NCI-H226 (cell line): ENCODE results near the gene VAMP4.
A peak's percentile ranks its signal among the peaks of the same experiment; 100 is the strongest.

ENCODE experiments used
- DNase-seq: peaks from one replicate; pipeline ENCODE4 v3.0.0-alpha.2; 2015

Gene VAMP4

GRCh38 chr1:171741872-171742576 is at the start of gene VAMP4:
Gene VAMP4 (minus strand): TSS chr1:171742065. CDS start chr1:171738414, 3,651 bp downstream.
- peak; percentile 76 for DNase-seq

GRCh38 chr1:171790318-171790717 is 48.5 kb upstream of the VAMP4 start:
- no peak for DNase-seq

GRCh38 chr1:171788696-171789095 is 46.8 kb upstream of the VAMP4 start:
- DNase-seq = peak; percentile 84

GRCh38 chr1:171787686-171788480 is 46.0 kb upstream of the VAMP4 start:
- DNase-seq = no peak

- no peak for DNase-seq
Observed at GRCh38 chr1:171786534-171786933, 44.7 kb upstream of the VAMP4 start.

GRCh38 chr1:171785766-171786165 is 43.9 kb upstream of the VAMP4 start:
- no peak for DNase-seq

- DNase-seq = no peak
Observed at GRCh38 chr1:171784784-171785183, 42.9 kb upstream of the VAMP4 start.

GRCh38 chr1:171783816-171784530 is 42.1 kb upstream of the VAMP4 start:
- no peak for DNase-seq

- DNase-seq = peak; percentile 100
Observed at GRCh38 chr1:171781176-171781875, 39.5 kb upstream of the VAMP4 start, which contains the start of gene METTL13. Gene METTL13 (plus strand): TSS chr1:171781660. CDS start chr1:171781968, 308 bp downstream.

GRCh38 chr1:171780583-171781175 is 38.8 kb upstream of the VAMP4 start:
- no peak for DNase-seq

- DNase-seq = no peak
Observed at GRCh38 chr1:171772312-171772711, 30.4 kb upstream of the VAMP4 start.

- no peak for DNase-seq
Observed at GRCh38 chr1:171769754-171770153, 27.9 kb upstream of the VAMP4 start.

GRCh38 chr1:171769171-171769570 is 27.3 kb upstream of the VAMP4 start:
- no peak for DNase-seq

GRCh38 chr1:171763764-171764163 is 21.9 kb upstream of the VAMP4 start:
- DNase-seq = no peak

- DNase-seq = no peak
Observed at GRCh38 chr1:171762143-171762563, 20.3 kb upstream of the VAMP4 start.

- no peak for DNase-seq
Observed at GRCh38 chr1:171758011-171758410, 16.1 kb upstream of the VAMP4 start.

GRCh38 chr1:171756856-171757255 is 15.0 kb upstream of the VAMP4 start:
- DNase-seq = no peak

GRCh38 chr1:171754971-171755370 is 13.1 kb upstream of the VAMP4 start:
- DNase-seq = no peak

GRCh38 chr1:171754353-171754705 is 12.5 kb upstream of the VAMP4 start:
- DNase-seq = peak; percentile 36

- no peak for DNase-seq
Observed at GRCh38 chr1:171753685-171754352, 12.0 kb upstream of the VAMP4 start.

- no peak for DNase-seq
Observed at GRCh38 chr1:171753182-171753581, 11.3 kb upstream of the VAMP4 start.

GRCh38 chr1:171751221-171751620 is 9.4 kb upstream of the VAMP4 start:
- no peak for DNase-seq
